Measurements from ENCODE around the gene TUBGCP6.

DNA sequence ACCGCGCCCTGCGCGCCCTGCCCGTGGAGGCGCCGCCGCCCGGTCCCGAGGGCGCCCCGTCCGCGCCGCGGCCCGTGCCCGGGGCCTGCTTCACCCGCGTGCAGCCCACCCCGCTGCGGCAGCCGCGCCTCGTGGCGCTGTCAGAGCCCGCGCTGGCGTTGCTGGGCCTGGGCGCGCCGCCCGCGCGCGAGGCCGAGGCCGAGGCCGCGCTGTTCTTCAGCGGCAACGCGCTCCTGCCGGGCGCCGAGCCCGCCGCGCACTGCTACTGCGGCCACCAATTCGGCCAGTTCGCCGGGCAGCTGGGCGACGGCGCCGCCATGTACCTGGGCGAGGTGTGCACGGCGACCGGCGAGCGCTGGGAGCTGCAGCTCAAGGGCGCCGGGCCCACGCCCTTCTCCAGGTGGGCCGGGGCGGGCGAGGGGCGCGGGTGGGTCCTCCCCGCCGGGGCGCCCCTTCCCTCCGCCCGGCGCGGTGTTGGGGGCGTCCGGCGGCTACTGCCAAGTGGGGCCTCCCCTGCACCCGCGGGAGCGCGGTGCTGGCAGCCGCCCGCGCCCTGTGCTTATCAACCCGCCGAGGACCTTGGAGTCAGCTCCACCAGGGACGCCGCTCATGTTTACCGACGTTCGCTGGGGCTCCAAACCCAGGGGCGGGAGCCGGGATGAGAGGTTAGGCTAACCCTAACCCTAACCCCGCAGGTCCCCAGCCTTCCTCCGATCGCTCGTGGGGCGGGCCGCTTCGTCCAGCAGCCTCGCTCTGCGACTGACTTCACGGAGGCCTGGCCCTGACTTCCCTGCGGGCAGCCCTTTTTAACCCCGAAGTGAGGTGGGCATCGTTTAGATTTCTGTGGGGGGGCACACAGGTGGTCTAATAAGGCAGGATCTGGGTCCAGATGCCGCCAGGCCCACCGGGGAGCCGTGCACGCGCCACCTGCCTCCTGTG lies 43.4 kb downstream of the TUBGCP6 start:
- TF ChIP-seq, protein P1, sequence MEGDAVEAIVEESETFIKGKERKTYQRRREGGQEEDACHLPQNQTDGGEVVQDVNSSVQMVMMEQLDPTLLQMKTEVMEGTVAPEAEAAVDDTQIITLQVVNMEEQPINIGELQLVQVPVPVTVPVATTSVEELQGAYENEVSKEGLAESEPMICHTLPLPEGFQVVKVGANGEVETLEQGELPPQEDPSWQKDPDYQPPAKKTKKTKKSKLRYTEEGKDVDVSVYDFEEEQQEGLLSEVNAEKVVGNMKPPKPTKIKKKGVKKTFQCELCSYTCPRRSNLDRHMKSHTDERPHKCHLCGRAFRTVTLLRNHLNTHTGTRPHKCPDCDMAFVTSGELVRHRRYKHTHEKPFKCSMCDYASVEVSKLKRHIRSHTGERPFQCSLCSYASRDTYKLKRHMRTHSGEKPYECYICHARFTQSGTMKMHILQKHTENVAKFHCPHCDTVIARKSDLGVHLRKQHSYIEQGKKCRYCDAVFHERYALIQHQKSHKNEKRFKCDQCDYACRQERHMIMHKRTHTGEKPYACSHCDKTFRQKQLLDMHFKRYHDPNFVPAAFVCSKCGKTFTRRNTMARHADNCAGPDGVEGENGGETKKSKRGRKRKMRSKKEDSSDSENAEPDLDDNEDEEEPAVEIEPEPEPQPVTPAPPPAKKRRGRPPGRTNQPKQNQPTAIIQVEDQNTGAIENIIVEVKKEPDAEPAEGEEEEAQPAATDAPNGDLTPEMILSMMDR (IDR thresholded peaks at IDR 0.05): no peak
- TF ChIP-seq ZFX (IDR thresholded peaks at IDR 0.05; ENCODE audit: borderline replicate concordance): no peak
